HG03196 (cell line): ENCODE measurements around the gene KRTAP5-10.
"Not testable (repeated sequence)": the region's sequence is repeated elsewhere in the genome, so short reads cannot be mapped to it uniquely, and the experiment has no call there.

Experiments
- ATAC-seq: cut with Tn5 transposase; IDR thresholded peaks from one replicate; pipeline ENCODE4 v1.9.1; 2021; ENCODE audit not compliant: unreplicated experiment

Gene KRTAP5-10

GRCh38 chr11:71571101-71571850, 5.9 kb downstream of the KRTAP5-10 start:
- not testable (repeated sequence) for ATAC-seq

GRCh38 chr11:71572811-71573210, 7.4 kb downstream of the KRTAP5-10 start:
- ATAC-seq: no peak

- no peak for ATAC-seq
These were observed 9.1 kb downstream of the KRTAP5-10 start for GRCh38 chr11:71574418-71574817.

- ATAC-seq: no peak
These were observed 10.5 kb downstream of the KRTAP5-10 start for GRCh38 chr11:71575723-71576424.

GRCh38 chr11:71576688-71577465, 11.5 kb downstream of the KRTAP5-10 start:
- not testable (repeated sequence) for ATAC-seq

GRCh38 chr11:71577469-71578004, 12.2 kb downstream of the KRTAP5-10 start:
- ATAC-seq: no peak

- ATAC-seq: not testable (repeated sequence)
These were observed 14.2 kb downstream of the KRTAP5-10 start for GRCh38 chr11:71579513-71579912.

GRCh38 chr11:71580057-71581003, 15.0 kb downstream of the KRTAP5-10 start:
- ATAC-seq: no peak

- no peak for ATAC-seq
These were observed 16.5 kb downstream of the KRTAP5-10 start for GRCh38 chr11:71581826-71582225.

GRCh38 chr11:71582309-71582895, 17.0 kb downstream of the KRTAP5-10 start, which contains the start of gene KRTAP5-11:
KRTAP5-11 (minus strand) TSS chr11:71582875; CDS start chr11:71582837, 38 bp downstream.
- ATAC-seq: no peak

GRCh38 chr11:71582969-71583368, 17.6 kb downstream of the KRTAP5-10 start:
- ATAC-seq: not testable (repeated sequence)

- not testable (repeated sequence) for ATAC-seq
These were observed 20.3 kb downstream of the KRTAP5-10 start for GRCh38 chr11:71585673-71586072.

GRCh38 chr11:71588314-71588713, 23.0 kb downstream of the KRTAP5-10 start:
- ATAC-seq: not testable (repeated sequence)

- not testable (repeated sequence) for ATAC-seq
These were observed 23.6 kb downstream of the KRTAP5-10 start for GRCh38 chr11:71588822-71589545.

GRCh38 chr11:71589546-71589920, 24.2 kb downstream of the KRTAP5-10 start:
- not testable (repeated sequence) for ATAC-seq

GRCh38 chr11:71603221-71603620, 37.9 kb downstream of the KRTAP5-10 start:
- ATAC-seq: not testable (repeated sequence)

- not testable (repeated sequence) for ATAC-seq
These were observed 39.6 kb downstream of the KRTAP5-10 start for GRCh38 chr11:71604798-71605488.

GRCh38 chr11:71606853-71607519, 41.6 kb downstream of the KRTAP5-10 start:
- not testable (repeated sequence) for ATAC-seq
